Fibroblast of gingiva (primary cell): ENCODE data around the gene MYL4.

Experiments
- DNase-seq: peaks from one replicate; pipeline ENCODE4 v3.0.0-alpha.2; 2011; ENCODE audit warnings: low read depth

MYL4 gene

GRCh38 chr17:47273245-47273644 lies 64.1 kb downstream of the MYL4 start:
- DNase-seq, result no peak
